CD4-positive, alpha-beta T cell treated with Interleukin-6 at 100 ng/mL for 8 hours (primary cell): Measurements from ENCODE around the gene RPL28.
A peak's percentile ranks its signal among the peaks of the same experiment; 100 is the strongest.

Experiments used
- DNase-seq: peaks from one replicate; pipeline ENCODE4 v3.0.0-alpha.2; 2020; ENCODE audit warnings: mixed read lengths, low spot score

Gene RPL28

DNA sequence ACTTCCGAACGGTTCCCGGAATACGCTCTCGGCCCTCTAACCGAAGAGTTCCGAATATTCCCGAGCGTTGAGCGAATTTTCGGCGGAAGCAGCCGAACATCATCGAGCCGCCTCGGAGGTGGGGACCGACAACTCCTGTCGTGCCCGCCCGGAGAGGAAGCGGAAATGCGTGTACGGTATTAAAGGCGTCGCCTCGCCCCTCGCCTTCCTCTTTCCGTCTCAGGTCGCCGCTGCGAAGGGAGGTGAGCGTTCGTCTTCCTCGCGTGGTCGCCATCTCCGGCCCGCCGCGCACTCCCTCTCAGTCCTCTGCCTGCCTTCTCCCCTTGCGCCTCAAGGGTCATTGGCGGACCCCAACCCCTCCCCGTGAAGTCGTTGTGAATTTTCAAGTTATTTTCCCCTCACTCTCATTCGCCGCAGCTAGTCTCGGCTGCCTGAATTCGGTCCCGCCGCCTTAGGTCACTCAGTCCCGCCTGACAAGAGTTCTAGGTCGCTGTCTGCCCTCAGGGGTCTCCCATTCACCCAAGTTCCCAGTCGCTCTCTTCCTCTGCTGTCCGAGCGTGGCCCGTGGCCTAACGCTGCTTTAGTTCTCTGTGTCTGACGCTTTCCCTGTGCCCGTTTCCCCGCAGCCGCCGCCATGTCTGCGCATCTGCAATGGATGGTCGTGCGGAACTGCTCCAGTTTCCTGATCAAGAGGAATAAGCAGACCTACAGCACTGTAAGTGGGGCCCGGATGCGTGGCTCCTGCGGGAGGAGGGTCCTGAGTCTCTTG, at the start of gene RPL28:
Gene RPL28 (plus strand): TSS at position 209 of the 769 bp plus-strand sequence. CDS start 426 bp downstream, at position 635.
- DNase-seq = peak; percentile 98

GRCh38 chr19:55336101-55336500, 49.6 kb upstream of the RPL28 start:
- no peak for DNase-seq

GRCh38 chr19:55339105-55339888, 46.4 kb upstream of the RPL28 start, which contains the start of gene KMT5C:
TSS of gene KMT5C (plus strand) at chr19:55339876. CDS start at chr19:55341937, 2,061 bp downstream.
- peak; percentile 100 for DNase-seq

DNA sequence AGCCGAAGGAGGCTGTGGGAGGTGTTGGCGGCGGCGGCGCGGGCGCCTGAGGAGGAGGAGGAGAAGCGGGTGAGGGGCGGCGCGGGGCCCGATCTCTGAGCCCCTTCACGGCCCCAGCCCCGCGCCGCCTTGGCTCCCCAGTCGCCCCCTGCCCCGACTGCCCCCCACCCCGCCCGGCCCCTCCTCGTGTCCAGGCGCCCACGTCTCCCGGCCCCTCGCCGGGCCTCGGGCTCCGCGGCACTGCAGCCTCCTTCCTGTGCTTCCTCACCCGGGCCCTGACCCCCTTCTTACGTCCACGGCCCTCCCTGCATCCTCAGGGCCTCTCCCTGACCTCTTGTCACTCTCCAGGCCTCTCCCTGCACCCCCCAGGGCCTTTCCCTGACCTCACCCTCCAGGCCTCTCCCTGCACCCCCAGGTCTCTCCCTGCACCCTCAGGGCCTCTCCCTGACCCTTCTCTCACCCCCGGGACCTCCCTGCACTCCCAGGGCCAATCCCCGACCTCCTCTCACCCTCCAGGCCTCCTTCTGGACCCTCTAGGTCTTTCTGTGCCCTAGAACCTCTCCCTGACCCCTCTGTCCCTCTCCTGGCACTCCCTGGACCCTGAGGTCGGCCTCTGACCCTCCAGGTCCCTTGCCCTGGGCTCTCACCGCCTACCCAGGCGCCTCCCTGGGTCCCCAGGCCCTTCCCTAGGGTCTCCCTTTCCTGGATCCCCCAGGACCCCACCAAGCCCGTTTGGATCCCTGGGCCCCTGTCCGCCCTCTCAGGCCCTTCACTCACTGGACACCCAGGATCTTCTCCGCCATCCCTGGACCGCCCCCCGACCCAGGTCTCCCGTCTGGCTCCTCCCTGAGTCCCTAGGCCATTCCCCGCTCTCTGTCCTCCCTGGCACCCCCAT, 45.6 kb upstream of the RPL28 start:
- DNase-seq = no peak

DNA sequence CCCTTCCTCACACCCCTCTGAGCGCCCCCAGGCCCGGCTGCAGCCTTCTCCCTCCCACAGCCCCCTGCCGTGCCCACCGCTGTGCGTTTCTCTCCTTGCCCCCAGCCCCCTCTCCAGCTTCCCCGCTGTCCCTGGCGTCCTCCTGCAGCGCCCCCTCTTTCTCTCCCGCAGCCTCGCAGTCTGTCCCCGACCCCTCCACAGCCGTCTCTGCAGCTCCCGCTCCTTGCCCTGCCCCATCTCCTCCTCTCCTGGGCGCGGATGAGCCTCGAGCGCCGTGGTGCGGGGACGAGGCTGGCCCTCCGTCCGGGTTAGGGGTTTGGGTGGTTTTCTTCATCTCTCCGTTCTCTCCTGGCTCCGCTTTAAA, 45.0 kb upstream of the RPL28 start:
- DNase-seq = no peak

DNA sequence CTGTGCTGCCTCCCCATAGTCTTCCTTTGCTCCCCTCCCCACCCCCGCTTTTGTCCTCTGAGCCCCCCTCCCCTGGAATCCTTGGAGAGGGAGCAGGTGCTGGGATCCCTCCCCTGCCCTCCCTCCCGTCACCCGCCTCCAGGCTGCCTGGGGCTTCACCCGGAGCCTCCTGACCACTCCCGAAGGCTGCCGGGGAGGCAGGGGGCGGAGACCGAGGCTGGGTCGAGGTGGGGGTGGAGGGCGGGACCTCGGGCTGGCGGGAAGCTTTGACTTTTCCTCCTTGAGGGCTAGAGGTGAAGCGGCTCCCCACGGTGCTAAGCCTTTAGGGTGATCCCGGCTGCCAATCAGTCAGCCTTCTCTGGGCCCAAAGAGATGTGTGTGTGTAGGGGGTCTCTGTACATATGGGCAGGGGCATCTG, 44.6 kb upstream of the RPL28 start:
- peak; percentile 38 for DNase-seq

DNA sequence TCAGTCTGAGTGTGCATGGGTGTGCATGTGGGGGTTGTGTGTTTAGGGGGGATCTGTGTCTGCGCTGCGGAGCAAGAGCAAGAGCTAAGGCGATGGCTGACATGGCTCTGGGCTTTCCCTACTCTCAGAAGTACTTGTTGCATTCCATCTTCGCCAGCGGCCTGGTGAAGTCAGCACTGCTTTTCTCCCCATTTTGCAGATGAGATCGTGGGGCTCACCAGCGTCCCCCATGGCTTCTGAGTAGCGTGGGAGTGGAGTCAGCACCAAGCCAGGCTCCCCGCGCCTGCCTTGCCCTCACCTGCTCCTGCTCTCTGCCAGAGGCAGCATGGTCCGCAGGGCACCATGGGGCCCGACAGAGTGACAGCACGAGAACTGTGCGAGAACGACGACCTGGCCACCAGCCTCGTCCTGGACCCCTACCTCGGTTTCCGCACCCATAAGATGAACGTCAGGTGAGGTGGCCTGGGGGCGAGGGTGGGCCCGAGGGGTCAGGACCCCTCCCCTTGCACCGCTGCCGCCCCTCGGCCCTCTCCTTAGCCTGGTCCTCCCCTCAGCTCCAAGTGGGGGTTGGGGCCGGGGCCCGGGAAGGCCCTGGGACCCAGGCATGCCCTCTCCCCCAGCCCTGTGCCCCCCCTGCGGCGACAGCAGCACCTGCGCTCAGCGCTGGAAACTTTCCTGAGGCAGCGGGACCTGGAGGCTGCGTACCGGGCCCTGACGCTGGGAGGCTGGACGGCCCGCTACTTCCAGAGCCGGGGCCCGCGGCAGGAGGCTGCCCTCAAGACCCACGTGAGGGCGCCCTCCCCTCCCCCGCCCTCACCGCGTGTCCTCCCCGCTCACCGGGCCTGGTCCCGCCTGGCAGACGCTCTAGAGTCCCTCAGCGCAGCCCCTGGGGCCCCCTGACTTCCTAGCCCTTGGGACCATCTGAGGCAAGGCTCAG, 43.9 kb upstream of the RPL28 start:
- DNase-seq = no peak

GRCh38 chr19:55344444-55344843, 41.3 kb upstream of the RPL28 start:
- no peak for DNase-seq

- no peak for DNase-seq
These were observed 40.5 kb upstream of the RPL28 start for GRCh38 chr19:55345101-55345817.

DNA sequence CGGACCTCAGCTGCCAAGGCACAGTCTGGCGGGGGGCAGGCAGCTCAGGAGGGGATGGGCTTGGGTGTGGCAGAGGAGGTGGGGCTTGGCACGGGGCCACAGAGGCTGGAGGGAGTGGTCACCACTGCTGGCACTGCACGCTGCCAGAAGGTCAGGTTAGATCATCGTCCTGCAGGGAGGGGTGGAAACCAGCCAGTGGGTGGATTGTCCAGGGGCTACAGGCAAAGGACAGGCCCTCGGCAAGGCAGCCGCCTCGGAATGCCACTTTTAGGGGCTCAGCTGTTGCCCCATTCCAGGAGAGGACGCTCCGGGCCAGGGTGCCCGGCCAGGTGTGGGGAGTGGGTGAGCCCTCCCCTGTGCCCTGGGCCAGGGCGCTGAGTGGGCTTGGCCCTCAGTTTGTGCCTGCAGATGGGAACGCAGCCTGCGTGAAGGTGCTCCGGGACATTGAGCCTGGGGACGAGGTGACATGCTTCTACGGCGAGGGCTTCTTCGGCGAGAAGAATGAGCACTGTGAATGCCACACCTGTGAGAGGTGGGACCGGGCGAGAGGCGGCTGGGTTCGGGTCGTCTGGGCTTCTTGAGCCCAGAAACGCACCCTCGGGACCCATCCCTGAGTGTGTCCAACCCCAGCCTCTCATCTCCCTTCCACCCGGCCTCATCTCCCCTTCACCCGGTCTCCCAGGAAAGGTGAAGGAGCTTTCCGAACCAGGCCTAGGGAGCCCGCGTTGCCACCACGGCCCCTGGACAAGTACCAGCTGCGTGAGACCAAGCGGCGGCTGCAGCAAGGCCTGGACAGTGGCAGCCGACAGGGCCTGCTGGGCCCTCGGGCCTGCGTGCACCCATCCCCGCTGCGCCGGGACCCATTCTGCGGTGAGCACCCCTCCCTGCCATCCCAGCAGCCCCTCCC, 39.7 kb upstream of the RPL28 start:
- no peak for DNase-seq

DNA sequence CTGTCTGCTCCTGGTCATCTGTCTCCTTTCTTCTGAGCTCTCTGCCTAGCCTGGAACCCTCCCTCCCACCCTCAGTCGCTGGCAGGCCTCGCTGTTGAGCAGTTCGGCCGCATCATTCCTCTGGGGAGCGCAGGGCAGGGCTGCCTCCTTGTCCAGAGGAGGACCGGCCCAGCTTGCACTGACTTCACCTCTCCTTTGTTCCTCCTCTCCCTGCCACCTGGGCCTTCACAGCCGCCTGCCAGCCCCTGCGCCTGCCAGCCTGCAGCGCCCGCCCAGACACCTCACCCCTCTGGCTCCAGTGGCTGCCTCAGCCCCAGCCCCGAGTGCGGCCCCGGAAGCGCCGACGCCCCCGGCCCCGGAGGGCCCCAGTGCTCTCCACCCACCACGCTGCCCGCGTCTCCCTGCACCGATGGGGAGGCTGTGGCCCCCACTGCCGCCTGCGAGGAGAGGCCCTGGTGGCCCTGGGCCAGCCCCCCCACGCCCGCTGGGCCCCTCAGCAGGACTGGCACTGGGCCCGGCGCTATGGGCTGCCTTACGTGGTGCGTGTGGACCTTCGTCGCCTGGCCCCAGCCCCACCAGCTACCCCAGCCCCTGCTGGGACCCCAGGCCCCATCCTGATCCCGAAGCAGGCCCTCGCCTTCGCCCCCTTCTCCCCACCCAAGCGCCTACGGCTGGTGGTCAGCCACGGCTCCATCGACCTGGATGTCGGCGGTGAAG, 38.8 kb upstream of the RPL28 start:
- no peak for DNase-seq

DNA sequence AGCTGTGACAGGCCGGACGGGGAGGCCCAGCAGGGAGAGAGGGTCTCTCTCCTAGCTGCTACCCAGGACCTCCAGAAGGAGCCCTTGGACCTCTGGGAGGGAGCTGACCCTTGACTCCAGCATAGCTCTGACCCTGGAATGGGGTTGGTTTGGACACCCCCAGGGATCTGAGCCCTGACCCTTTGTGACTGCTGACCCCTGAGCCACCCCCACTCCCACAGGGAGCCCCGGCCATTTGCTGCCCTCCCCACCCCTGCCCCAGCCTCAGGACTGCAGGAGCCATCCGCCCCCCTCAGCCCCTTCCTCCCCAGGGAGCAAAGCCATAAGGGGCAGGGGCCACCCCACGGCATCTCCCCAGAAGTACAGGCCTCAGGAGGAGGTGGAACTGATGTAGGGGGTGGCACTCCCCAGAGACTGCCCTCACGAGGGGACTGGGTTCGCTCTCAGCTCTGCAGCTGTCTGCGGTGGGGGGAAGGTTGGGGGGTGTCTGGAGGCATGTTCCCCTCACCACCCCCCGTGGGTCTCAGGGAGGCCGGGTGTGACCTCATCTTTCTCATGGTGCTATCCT, 38.2 kb upstream of the RPL28 start:
- DNase-seq = no peak

DNA sequence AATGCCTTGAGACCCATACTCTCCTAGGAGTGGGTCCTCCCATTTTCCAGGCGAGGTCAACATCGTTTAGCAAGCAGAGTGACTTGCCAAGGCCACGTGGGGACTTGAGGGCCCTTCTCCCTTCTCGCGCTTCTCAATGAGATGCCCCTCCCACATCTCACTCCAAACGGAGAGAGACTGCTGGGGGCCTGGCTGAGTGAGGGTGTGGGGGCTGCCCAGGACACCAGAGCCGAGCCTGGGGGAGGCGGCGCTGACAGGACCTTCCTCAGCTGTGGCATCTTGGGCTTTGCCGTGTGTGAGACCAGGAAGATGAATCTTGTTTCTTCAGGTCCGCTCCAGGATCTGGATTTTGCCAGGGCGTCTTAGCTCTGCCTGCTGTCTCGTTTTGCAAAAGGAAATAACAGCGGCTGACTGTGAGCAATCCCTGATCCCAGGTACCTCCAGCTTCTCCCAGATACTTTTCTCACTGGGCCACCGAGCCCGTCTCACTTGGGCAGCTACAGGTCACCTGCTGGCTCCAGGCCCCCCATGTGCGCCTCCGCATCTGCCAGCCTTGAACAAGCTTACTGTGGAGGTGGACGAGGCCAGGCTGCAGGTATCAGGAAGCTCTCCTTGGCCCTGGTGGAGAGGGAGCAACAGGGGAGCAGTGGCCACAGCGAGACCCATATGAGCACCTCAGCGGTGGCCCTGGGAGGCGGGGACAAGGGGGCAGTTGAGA, 37.3 kb upstream of the RPL28 start:
- DNase-seq = no peak

DNA sequence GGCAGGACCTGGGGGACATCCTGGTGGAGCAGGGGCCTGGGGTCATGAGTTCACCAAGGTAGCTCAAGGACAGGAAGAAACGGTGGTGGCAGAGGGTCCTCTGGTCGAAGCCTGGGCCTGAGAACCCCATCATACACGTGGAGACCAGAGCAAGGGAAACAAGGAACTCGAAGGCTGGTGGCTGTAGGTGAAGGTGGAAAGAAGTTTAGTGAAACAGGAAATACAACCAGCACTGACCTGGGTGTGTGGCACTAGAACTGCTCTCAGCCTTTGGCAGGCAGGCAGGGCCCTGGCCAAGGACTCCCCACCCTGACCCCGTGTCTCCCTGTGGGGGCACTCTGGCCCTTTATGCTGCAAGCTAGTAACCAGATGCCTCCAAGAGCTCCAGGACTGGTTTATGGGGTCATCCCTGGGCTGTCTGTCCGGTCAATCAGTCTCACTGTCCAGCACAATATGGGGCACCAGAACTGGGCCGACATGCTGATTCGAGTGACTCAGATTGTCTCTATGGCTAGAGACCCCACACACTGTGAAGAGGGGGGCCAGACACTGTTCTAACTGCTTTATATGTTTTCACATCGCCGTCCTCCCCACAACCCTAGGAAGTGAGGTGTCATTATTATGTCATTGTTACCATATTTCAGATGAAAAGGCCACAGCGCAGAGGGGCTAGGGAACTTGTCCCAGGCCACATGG, 35.0 kb upstream of the RPL28 start:
- DNase-seq = no peak

GRCh38 chr19:55352040-55352439, 33.7 kb upstream of the RPL28 start:
- DNase-seq = no peak

GRCh38 chr19:55352549-55353145, 33.1 kb upstream of the RPL28 start:
- DNase-seq = no peak

DNA sequence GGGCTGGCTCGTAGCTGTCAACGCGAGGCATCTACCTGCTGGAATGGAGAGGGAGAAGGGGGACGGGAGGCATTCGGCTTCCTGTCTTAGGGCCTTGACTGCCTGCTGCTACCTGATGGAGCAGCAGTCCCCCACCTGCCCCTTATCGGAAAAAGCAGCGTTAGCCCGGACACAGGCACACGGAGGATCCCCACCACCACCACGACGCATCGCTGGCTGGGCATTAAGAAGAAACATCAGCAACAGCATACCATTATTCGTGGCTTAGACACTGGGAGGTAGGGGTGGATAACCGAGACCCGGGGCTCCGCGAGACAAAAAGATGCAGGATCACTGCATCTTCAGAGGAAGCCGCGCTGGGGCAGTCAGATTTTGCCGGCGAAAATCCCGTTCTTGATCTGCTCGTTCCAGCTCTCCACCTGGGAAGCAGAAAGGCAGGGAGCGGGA, 32.4 kb upstream of the RPL28 start:
- DNase-seq = no peak
